SK-N-SH (cell line): ENCODE results near the gene PRKCA.

Experiments
- EP300 ChIP-seq, 2 experiments: IDR thresholded peaks; 2 replicates each; pipeline versions ENCODE4 v1.4.0 to v1.6.1; 2012; ENCODE audit warnings: borderline replicate concordance in 1 of 2, low read depth in 1 of 2, low read length in 1 of 2
- TF ChIP-seq, protein P1 (sequence below): fragments of 200-600 bp; sonication (generic); IDR thresholded peaks from 2 replicates; pipeline ENCODE4 v1.6.1; 2017; ENCODE audit warnings: antibody characterized with exemption, mild to moderate bottlenecking, moderate library complexity

DNA sequence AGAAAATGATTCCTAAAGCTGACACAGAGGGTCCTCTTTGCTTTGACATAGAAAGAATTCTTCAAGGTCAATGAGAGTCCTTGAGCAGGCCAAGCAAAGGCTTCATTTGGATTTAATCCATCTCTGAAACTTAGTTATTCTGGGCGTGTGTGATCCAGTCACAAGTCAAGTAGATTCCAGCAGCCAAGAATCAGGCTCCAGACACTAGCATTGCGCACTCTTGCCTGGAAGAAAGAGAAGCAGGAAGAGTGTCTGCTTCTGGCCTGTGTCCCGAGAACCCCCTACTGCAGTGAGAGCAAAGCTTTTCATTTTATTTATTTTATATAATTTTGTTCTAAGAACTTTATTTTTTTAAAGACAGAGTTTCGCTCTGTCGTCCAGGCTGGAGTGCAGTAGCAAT lies 444.3 kb downstream of the PRKCA start:
- TF ChIP-seq, protein P1, sequence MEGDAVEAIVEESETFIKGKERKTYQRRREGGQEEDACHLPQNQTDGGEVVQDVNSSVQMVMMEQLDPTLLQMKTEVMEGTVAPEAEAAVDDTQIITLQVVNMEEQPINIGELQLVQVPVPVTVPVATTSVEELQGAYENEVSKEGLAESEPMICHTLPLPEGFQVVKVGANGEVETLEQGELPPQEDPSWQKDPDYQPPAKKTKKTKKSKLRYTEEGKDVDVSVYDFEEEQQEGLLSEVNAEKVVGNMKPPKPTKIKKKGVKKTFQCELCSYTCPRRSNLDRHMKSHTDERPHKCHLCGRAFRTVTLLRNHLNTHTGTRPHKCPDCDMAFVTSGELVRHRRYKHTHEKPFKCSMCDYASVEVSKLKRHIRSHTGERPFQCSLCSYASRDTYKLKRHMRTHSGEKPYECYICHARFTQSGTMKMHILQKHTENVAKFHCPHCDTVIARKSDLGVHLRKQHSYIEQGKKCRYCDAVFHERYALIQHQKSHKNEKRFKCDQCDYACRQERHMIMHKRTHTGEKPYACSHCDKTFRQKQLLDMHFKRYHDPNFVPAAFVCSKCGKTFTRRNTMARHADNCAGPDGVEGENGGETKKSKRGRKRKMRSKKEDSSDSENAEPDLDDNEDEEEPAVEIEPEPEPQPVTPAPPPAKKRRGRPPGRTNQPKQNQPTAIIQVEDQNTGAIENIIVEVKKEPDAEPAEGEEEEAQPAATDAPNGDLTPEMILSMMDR: no peak
- TF ChIP-seq EP300 (IDR thresholded peaks at IDR 0.05; ENCODE audit: borderline replicate concordance in 1 of 2, low read depth in 1 of 2, low read length in 1 of 2): no peak
